ENCODE measurements around the gene MAZ.

MAZ gene

DNA sequence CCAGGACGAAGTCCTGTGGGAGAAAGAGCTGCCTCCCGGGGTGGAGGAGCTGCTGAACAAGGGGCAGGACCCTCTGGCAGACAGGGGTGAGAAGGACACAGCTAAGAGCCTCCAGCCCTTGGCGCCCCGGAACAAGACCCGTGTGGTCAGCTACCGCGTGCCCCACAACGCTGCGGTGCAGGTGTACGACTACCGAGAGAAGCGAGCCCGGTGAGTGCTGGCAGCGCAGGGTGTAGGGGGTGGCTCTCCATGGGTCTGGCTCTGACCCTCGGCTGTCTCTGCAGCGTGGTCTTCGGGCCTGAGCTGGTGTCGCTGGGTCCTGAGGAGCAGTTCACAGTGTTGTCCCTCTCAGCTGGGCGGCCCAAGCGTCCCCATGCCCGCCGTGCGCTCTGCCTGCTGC is 35.3 kb downstream of the MAZ start:
- no peak overlapping the region for H3K9ac ChIP-seq (ENCODE audit: low read length)
- H3K4me3 ChIP-seq (ENCODE audit: low read length): no peak overlapping the region
- H3K9me3 ChIP-seq (ENCODE audit: control insufficient read depth, low read length): no peaks in the 10 kb centered on the region
- peaks cover 23% of the 10 kb centered on the region for H3K36me3 ChIP-seq (ENCODE audit: control insufficient read depth, insufficient read depth, low read length)
- H3K27me3 ChIP-seq (ENCODE audit: control insufficient read depth, insufficient read depth, low read length): no peaks in the 10 kb centered on the region
- H3K4me1 ChIP-seq (ENCODE audit: control insufficient read depth, insufficient read depth, low read length): no peaks in the 10 kb centered on the region

- H3K36me3 ChIP-seq (ENCODE audit: control insufficient read depth, insufficient read depth, low read length): peaks cover 23% of the 10 kb centered on the region
- no peaks in the 10 kb centered on the region for H3K9me3 ChIP-seq (ENCODE audit: control insufficient read depth, low read length)
These were observed 36.5 kb downstream of the MAZ start for GRCh38 chr16:29842732-29843346.

DNA sequence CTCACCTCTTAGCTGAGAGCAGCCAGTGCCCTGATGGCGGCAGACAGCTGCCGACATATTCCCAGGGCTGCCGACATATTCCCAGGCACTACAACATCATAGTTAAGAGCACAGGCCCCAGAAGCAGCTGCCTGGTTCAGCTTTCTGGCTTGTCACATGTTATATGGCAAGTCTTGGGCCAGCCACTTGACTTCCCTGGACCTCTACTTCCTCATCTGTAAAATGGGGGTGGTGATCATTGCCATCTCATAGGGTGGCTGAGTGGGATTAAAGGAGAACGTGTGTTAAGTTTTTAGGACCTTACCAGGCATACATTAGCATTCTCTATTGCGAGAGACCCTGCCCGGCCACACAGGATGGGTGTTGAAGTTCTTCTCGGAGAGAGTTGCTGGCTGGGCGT is 37.6 kb downstream of the MAZ start:
- Histone ChIP-seq H3K9ac (ENCODE audit: low read length) (no peak overlapping the region), H3K4me1 (ENCODE audit: control insufficient read depth, insufficient read depth, low read length) (no peaks in the 10 kb centered on the region), H3K36me3 (ENCODE audit: control insufficient read depth, insufficient read depth, low read length) (peaks cover 27% of the 10 kb centered on the region), H3K9me3 (ENCODE audit: control insufficient read depth, low read length) (no peaks in the 10 kb centered on the region), H3K4me3 (ENCODE audit: low read length) (no peak overlapping the region), H3K27me3 (ENCODE audit: control insufficient read depth, insufficient read depth, low read length) (no peaks in the 10 kb centered on the region)

More at GRCh38 chr16:29842732-29843346, 36.5 kb downstream of the MAZ start:
- Histone ChIP-seq H3K27me3 (ENCODE audit: control insufficient read depth, insufficient read depth, low read length) (no peaks in the 10 kb centered on the region), H3K4me3 (ENCODE audit: low read length) (no peak overlapping the region), H3K4me1 (ENCODE audit: control insufficient read depth, insufficient read depth, low read length) (no peaks in the 10 kb centered on the region), H3K9ac (ENCODE audit: low read length) (no peak overlapping the region)

DNA sequence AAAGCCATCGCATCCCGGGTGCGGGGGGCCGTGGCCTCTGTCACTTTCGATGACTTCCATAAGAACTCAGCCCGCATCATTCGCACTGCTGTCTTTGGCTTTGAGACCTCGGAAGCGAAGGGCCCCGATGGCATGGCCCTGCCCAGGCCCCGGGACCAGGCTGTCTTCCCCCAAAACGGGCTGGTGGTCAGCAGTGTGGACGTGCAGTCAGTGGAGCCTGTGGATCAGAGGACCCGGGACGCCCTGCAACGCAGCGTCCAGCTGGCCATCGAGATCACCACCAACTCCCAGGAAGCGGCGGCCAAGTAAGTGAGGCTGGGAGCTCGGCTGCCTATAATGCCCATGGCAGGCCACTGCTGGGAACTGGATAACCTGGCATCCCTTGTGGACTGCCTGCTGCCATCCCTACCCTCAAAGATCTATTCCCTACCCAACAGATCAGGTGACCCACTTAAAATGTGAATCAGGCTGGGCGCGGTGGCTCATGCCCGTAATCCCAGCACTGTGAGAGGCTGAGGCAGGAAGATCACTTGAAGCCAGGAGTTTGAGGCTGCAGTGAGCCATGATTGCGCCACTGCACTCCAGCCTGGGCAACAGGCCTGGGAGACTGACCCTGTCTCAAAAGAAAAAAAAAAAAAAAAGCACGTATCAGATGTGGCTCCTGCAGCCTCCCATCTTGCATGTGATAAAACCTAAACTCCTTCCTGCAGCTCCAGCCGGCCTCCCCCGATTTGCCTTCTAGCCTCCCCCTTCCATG is 38.4 kb downstream of the MAZ start:
- Histone ChIP-seq H3K9me3 (ENCODE audit: control insufficient read depth, low read length) (no peaks in the 10 kb centered on the region), H3K9ac (ENCODE audit: low read length) (no peak overlapping the region), H3K4me3 (ENCODE audit: low read length) (no peak overlapping the region), H3K27me3 (ENCODE audit: control insufficient read depth, insufficient read depth, low read length) (no peaks in the 10 kb centered on the region), H3K4me1 (ENCODE audit: control insufficient read depth, insufficient read depth, low read length) (no peaks in the 10 kb centered on the region), H3K36me3 (ENCODE audit: control insufficient read depth, insufficient read depth, low read length) (peaks cover 27% of the 10 kb centered on the region)

GRCh38 chr16:29845656-29846055 is 39.3 kb downstream of the MAZ start:
- Histone ChIP-seq H3K9ac (ENCODE audit: low read length) (no peak overlapping the region), H3K27me3 (ENCODE audit: control insufficient read depth, insufficient read depth, low read length) (no peaks in the 10 kb centered on the region), H3K9me3 (ENCODE audit: control insufficient read depth, low read length) (no peaks in the 10 kb centered on the region), H3K36me3 (ENCODE audit: control insufficient read depth, insufficient read depth, low read length) (peaks cover 21% of the 10 kb centered on the region), H3K4me1 (ENCODE audit: control insufficient read depth, insufficient read depth, low read length) (no peaks in the 10 kb centered on the region), H3K4me3 (ENCODE audit: low read length) (no peak overlapping the region)

DNA sequence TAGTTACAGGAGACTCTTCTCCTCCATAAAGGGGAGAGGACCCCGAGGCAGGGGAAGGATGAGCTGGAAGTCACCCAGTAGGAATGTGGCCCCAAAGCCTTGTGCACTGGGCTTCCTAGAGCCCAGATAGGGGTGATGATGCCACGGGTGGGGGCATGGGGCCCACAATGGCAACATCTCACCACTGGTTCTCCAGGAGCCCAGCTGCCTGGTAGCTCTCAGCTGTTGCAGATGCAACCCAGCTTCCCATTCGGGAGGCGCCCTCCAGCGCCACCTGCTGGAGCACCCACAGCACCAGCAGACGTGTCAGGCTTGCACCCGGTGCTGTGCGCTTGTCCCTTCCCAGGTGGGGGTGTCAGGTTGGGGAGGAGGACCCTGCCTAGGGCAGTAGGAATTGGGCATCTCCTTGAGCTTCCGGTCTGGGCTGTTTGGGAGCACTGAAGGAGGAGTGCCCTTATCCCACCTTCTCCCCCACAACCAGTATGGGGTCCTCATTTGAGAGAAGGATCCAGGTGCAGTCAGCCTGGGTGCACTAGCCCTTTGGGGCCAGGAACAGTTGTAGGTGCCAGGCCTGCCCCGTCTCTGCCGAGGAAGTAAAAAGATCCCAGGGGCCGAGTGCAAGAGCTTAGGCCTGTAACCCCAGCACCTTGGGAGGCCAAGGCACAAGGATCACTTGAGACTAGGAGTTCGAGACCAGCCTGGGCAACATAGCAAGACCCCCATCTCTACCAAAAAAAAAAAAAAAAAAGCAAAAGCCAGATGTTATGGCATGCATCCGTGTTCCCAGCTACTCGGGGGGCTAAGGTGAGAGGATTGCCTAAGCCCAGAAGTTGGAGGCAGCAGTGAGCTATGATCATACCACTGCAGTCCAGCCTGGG is 42.3 kb downstream of the MAZ start:
- H3K4me1 ChIP-seq (ENCODE audit: control insufficient read depth, insufficient read depth, low read length): no peaks in the 10 kb centered on the region
- H3K4me3 ChIP-seq (ENCODE audit: low read length): no peak overlapping the region
- peaks cover 15% of the 10 kb centered on the region for H3K36me3 ChIP-seq (ENCODE audit: control insufficient read depth, insufficient read depth, low read length)
- no peaks in the 10 kb centered on the region for H3K27me3 ChIP-seq (ENCODE audit: control insufficient read depth, insufficient read depth, low read length)
- H3K9ac ChIP-seq (ENCODE audit: low read length): no peak overlapping the region
- no peaks in the 10 kb centered on the region for H3K9me3 ChIP-seq (ENCODE audit: control insufficient read depth, low read length)

DNA sequence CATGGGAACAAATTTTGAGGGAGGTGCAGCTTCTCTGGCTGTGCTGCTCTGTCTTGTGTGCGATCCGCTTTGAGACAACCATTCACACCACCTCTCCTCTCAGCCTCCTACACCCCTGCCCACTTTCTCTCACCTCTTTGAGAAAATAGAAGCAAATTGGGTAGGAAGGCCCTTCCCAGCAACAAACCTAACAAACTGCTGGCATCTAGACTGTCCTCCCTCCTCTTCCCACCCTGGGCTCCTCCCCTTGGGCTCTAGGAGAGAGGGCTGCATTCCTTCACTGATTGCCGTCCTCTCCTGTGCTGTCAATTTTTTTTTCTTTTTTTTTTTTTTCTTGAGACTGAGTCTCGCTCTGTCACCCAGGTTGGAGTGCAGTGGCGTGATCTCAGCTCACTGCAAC is 43.2 kb downstream of the MAZ start:
- H3K27me3 ChIP-seq (ENCODE audit: control insufficient read depth, insufficient read depth, low read length): no peaks in the 10 kb centered on the region
- no peaks in the 10 kb centered on the region for H3K4me1 ChIP-seq (ENCODE audit: control insufficient read depth, insufficient read depth, low read length)
- no peak overlapping the region for H3K4me3 ChIP-seq (ENCODE audit: low read length)
- peaks cover 15% of the 10 kb centered on the region for H3K36me3 ChIP-seq (ENCODE audit: control insufficient read depth, insufficient read depth, low read length)
- no peak overlapping the region for H3K9ac ChIP-seq (ENCODE audit: low read length)
- no peaks in the 10 kb centered on the region for H3K9me3 ChIP-seq (ENCODE audit: control insufficient read depth, low read length)

GRCh38 chr16:29850998-29851397 is 44.7 kb downstream of the MAZ start:
- H3K27me3 ChIP-seq (ENCODE audit: control insufficient read depth, insufficient read depth, low read length): no peaks in the 10 kb centered on the region
- no peak overlapping the region for H3K4me3 ChIP-seq (ENCODE audit: low read length)
- no peaks in the 10 kb centered on the region for H3K9me3 ChIP-seq (ENCODE audit: control insufficient read depth, low read length)
- peaks cover 9% of the 10 kb centered on the region for H3K4me1 ChIP-seq (ENCODE audit: control insufficient read depth, insufficient read depth, low read length)
- no peak overlapping the region for H3K9ac ChIP-seq (ENCODE audit: low read length)
- peaks cover 4% of the 10 kb centered on the region for H3K36me3 ChIP-seq (ENCODE audit: control insufficient read depth, insufficient read depth, low read length)

GRCh38 chr16:29852654-29853053 is 46.3 kb downstream of the MAZ start:
- no peak overlapping the region for H3K4me3 ChIP-seq (ENCODE audit: low read length)
- no peaks in the 10 kb centered on the region for H3K9me3 ChIP-seq (ENCODE audit: control insufficient read depth, low read length)
- peaks cover 4% of the 10 kb centered on the region for H3K36me3 ChIP-seq (ENCODE audit: control insufficient read depth, insufficient read depth, low read length)
- H3K27me3 ChIP-seq (ENCODE audit: control insufficient read depth, insufficient read depth, low read length): no peaks in the 10 kb centered on the region
- H3K4me1 ChIP-seq (ENCODE audit: control insufficient read depth, insufficient read depth, low read length): peaks cover 12% of the 10 kb centered on the region
- H3K9ac ChIP-seq (ENCODE audit: low read length): no peak overlapping the region

DNA sequence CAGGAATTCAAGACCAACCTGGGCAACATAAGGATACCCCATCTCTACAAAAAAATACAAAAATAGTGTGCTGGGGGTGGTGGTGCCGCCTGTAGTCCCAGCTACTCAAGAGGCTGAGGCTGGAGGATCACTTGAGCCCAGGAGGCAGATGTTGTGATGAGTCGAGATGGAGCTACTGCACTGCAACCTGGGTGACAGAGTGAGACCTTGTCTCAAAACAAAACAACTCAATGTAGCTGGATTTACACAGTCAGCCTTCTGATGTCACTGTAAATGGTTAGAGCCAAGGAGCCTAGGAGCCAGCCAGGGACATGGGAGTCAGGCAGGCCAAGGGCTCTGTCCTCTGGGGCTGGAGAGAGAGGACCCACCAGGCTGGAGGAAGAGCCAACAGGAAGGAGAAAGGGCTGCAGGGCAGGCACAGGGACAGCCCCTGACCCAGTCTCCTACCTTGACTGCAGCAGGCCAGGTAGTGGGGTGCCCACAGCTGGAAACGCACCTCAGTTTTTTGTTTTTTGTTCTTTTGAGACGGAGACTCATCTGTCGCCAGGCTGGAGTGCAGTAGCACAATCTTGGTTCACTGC is 48.3 kb downstream of the MAZ start:
- Histone ChIP-seq H3K9ac (ENCODE audit: low read length) (no peak overlapping the region), H3K4me3 (ENCODE audit: low read length) (no peak overlapping the region), H3K27me3 (ENCODE audit: control insufficient read depth, insufficient read depth, low read length) (no peaks in the 10 kb centered on the region), H3K36me3 (ENCODE audit: control insufficient read depth, insufficient read depth, low read length) (no peaks in the 10 kb centered on the region), H3K9me3 (ENCODE audit: control insufficient read depth, low read length) (no peaks in the 10 kb centered on the region), H3K4me1 (ENCODE audit: control insufficient read depth, insufficient read depth, low read length) (peaks cover 12% of the 10 kb centered on the region)

GRCh38 chr16:29857133-29857760 is 50.9 kb downstream of the MAZ start:
- Histone ChIP-seq H3K27me3 (ENCODE audit: control insufficient read depth, insufficient read depth, low read length) (no peaks in the 10 kb centered on the region), H3K36me3 (ENCODE audit: control insufficient read depth, insufficient read depth, low read length) (no peaks in the 10 kb centered on the region), H3K9ac (ENCODE audit: low read length) (no peak overlapping the region), H3K9me3 (ENCODE audit: control insufficient read depth, low read length) (no peaks in the 10 kb centered on the region), H3K4me1 (ENCODE audit: control insufficient read depth, insufficient read depth, low read length) (peaks cover 27% of the 10 kb centered on the region), H3K4me3 (ENCODE audit: low read length) (no peak overlapping the region)
